GM23248 (cell line): Measurements from ENCODE around the gene SNRNP40.

Experiments
- EZH2 ChIP-seq: fragments of 200-600 bp; sonication (generic); IDR thresholded peaks from 2 replicates; pipeline ENCODE4 v1.6.1; 2018; ENCODE audit warnings: antibody characterized with exemption, mild to moderate bottlenecking; ENCODE audit not compliant: insufficient read depth, poor library complexity, severe bottlenecking
- EZH2phosphoT487 ChIP-seq: fragments of 200-600 bp; sonication (generic); IDR thresholded peaks from 2 replicates; pipeline ENCODE4 v1.6.1; 2018; ENCODE audit warnings: antibody characterized with exemption, moderate library complexity, mild to moderate bottlenecking, low read depth; ENCODE audit not compliant: insufficient read depth

GRCh38 chr1:31222176-31222575 lies 74.4 kb downstream of the SNRNP40 start:
- TF ChIP-seq EZH2 (no peak), EZH2phosphoT487 (no peak)
